HUES64 (cell line): ENCODE results near the gene EXOC6B. TPM values are rescaled to one million over a fixed set of nuclear protein-coding genes. Genes with fewer than 3 reads are reported as not detected.
A peak's percentile ranks its signal among the peaks of the same experiment; 100 is the strongest.

Experiments used
- H3K27ac ChIP-seq: 2 replicates; pipeline ENCODE4 v1.7.0; 2013; ENCODE audit warnings: low read depth, low read length, inconsistent platforms
- H3K27me3 ChIP-seq: 2 replicates; pipeline ENCODE4 v1.6.1; 2013; ENCODE audit warnings: mild to moderate bottlenecking, low read length; ENCODE audit not compliant: insufficient read depth
- H3K36me3 ChIP-seq: 2 replicates; pipeline ENCODE4 v1.6.1; 2013; ENCODE audit warnings: mild to moderate bottlenecking, low read length; ENCODE audit not compliant: insufficient read depth
- H3K4me1 ChIP-seq: 2 replicates; pipeline ENCODE4 v1.6.1; 2013; ENCODE audit warnings: mild to moderate bottlenecking, low read length, moderate library complexity; ENCODE audit not compliant: insufficient read depth
- H3K4me3 ChIP-seq: 2 replicates; pipeline ENCODE4 v1.5.1; 2013; ENCODE audit warnings: mild to moderate bottlenecking, low read length, moderate library complexity
- H3K9ac ChIP-seq: 2 replicates; pipeline ENCODE4 v1.6.1; 2013; ENCODE audit warnings: mild to moderate bottlenecking, low read depth, low read length
- H3K9me3 ChIP-seq: 2 replicates; pipeline ENCODE4 v1.6.1; 2013; ENCODE audit warnings: low read depth, low read length; ENCODE audit not compliant: insufficient read depth
- WGBS: fragments of 150-250, 120-280 bp; methylation state at CpG from one replicate; pipeline ENCODE4 v1.1.7; 2013; ENCODE audit warnings: missing lambda C conversion rate; 5-methylcytosine and 5-hydroxymethylcytosine counted together
- polyA plus RNA-seq, 2 experiments: library from polyadenylated mRNA; stranded (reverse); fragments of 50-300 nt; gene quantifications; one replicate each; pipeline ENCODE4 v1.2.3, GENCODE V29; 2013

Gene EXOC6B
- 20.2 TPM for polyA plus RNA-seq (2013, experiment 1 of 2)
- polyA plus RNA-seq (2013, experiment 2 of 2): 20.1 TPM

GRCh38 chr2:72825257-72826155 is at the start of gene EXOC6B:
EXOC6B (minus strand) TSS chr2:72826033.
- peaks cover 21% of the 10 kb centered on the region for H3K4me1 ChIP-seq
- WGBS: under 1% methylated on average over 71 of the region's 71 CpGs
- peak within 1 kb of the TSS; percentile 81 for H3K4me3 ChIP-seq
- H3K27me3 ChIP-seq: no peaks in the 10 kb centered on the region
- H3K9ac ChIP-seq: peak within 1 kb of the TSS; percentile 86
- no peaks in the 10 kb centered on the region for H3K9me3 ChIP-seq
- no peaks in the 10 kb centered on the region for H3K36me3 ChIP-seq
- peak within 1 kb of the TSS; percentile 85 for H3K27ac ChIP-seq

GRCh38 chr2:72871880-72872279 is 46.0 kb upstream of the EXOC6B start:
- H3K4me3 ChIP-seq: no peak overlapping the region
- no peak overlapping the region for H3K9ac ChIP-seq
- H3K9me3 ChIP-seq: 0 out of 2 replicates have a peak, but pooled peaks cover 2% of the 10 kb centered on the region
- H3K36me3 ChIP-seq: no peaks in the 10 kb centered on the region
- H3K4me1 ChIP-seq: no peaks in the 10 kb centered on the region
- no peak overlapping the region for H3K27ac ChIP-seq
- peaks cover 6% of the 10 kb centered on the region for H3K27me3 ChIP-seq

GRCh38 chr2:72871060-72871459 is 45.2 kb upstream of the EXOC6B start:
- no peak overlapping the region for H3K27ac ChIP-seq
- 0 out of 2 replicates have a peak, but pooled peaks cover 2% of the 10 kb centered on the region for H3K9me3 ChIP-seq
- H3K4me1 ChIP-seq: no peaks in the 10 kb centered on the region
- 88% methylated on average over 1 of the region's 1 CpG for WGBS
- H3K27me3 ChIP-seq: peaks cover 2% of the 10 kb centered on the region; the same call in 1 of the 2 replicates
- no peak overlapping the region for H3K9ac ChIP-seq
- H3K4me3 ChIP-seq: no peak overlapping the region
- H3K36me3 ChIP-seq: no peaks in the 10 kb centered on the region

GRCh38 chr2:72864500-72864899 is 38.7 kb upstream of the EXOC6B start:
- WGBS: 95% methylated on average over 1 of the region's 2 CpGs

GRCh38 chr2:72863046-72863445 is 37.2 kb upstream of the EXOC6B start:
- 51% methylated on average over 13 of the region's 13 CpGs for WGBS
- peaks cover 18% of the 10 kb centered on the region for H3K27me3 ChIP-seq
- H3K9ac ChIP-seq: peak overlapping the region; percentile 8; the same call in 1 of the 2 replicates
- no peaks in the 10 kb centered on the region for H3K9me3 ChIP-seq
- H3K36me3 ChIP-seq: no peaks in the 10 kb centered on the region
- H3K4me1 ChIP-seq: peaks cover 10% of the 10 kb centered on the region
- no peak overlapping the region for H3K27ac ChIP-seq
- peak overlapping the region; percentile 49 for H3K4me3 ChIP-seq

More at GRCh38 chr2:72864500-72864899, 38.7 kb upstream of the EXOC6B start:
- H3K27me3 ChIP-seq: peaks cover 18% of the 10 kb centered on the region
- H3K4me3 ChIP-seq: no peak overlapping the region
- no peak overlapping the region for H3K27ac ChIP-seq
- H3K36me3 ChIP-seq: no peaks in the 10 kb centered on the region
- H3K9ac ChIP-seq: no peak overlapping the region
- no peaks in the 10 kb centered on the region for H3K9me3 ChIP-seq
- peaks cover 10% of the 10 kb centered on the region for H3K4me1 ChIP-seq

GRCh38 chr2:72862239-72862988 is 36.6 kb upstream of the EXOC6B start:
- H3K36me3 ChIP-seq: no peaks in the 10 kb centered on the region
- no peaks in the 10 kb centered on the region for H3K9me3 ChIP-seq
- peaks cover 10% of the 10 kb centered on the region for H3K4me1 ChIP-seq
- H3K9ac ChIP-seq: peak overlapping the region; percentile 43
- H3K4me3 ChIP-seq: peak overlapping the region; percentile 49
- no peak overlapping the region for H3K27ac ChIP-seq
- WGBS: 8% methylated on average over 33 of the region's 33 CpGs
- peaks cover 18% of the 10 kb centered on the region for H3K27me3 ChIP-seq

- Histone ChIP-seq H3K4me1 (peaks cover 15% of the 10 kb centered on the region), H3K36me3 (no peaks in the 10 kb centered on the region), H3K27ac (no peak overlapping the region), H3K4me3 (no peak overlapping the region), H3K27me3 (peaks cover 18% of the 10 kb centered on the region), H3K9ac (no peak overlapping the region), H3K9me3 (no peaks in the 10 kb centered on the region)
- 2% methylated on average over 2 of the region's 3 CpGs for WGBS
These were observed 34.0 kb upstream of the EXOC6B start for GRCh38 chr2:72859831-72860262.

GRCh38 chr2:72851333-72851732 is 25.5 kb upstream of the EXOC6B start:
- 81% methylated on average over 6 of the region's 7 CpGs for WGBS
- Histone ChIP-seq H3K4me3 (no peak overlapping the region), H3K27me3 (no peaks in the 10 kb centered on the region), H3K9me3 (no peaks in the 10 kb centered on the region), H3K27ac (no peak overlapping the region), H3K4me1 (no peaks in the 10 kb centered on the region), H3K36me3 (no peaks in the 10 kb centered on the region), H3K9ac (no peak overlapping the region)

GRCh38 chr2:72849138-72849462 is 23.3 kb upstream of the EXOC6B start:
- no peaks in the 10 kb centered on the region for H3K36me3 ChIP-seq
- no peaks in the 10 kb centered on the region for H3K27me3 ChIP-seq
- no peaks in the 10 kb centered on the region for H3K9me3 ChIP-seq
- no peak overlapping the region for H3K27ac ChIP-seq
- H3K9ac ChIP-seq: no peak overlapping the region
- WGBS: 87% methylated on average over 1 of the region's 1 CpG
- no peak overlapping the region for H3K4me3 ChIP-seq
- H3K4me1 ChIP-seq: no peaks in the 10 kb centered on the region

GRCh38 chr2:72848436-72849137 is 22.8 kb upstream of the EXOC6B start:
- no peak overlapping the region for H3K27ac ChIP-seq
- no peaks in the 10 kb centered on the region for H3K36me3 ChIP-seq
- H3K4me3 ChIP-seq: no peak overlapping the region
- no peak overlapping the region for H3K9ac ChIP-seq
- H3K27me3 ChIP-seq: no peaks in the 10 kb centered on the region
- no peaks in the 10 kb centered on the region for H3K9me3 ChIP-seq
- WGBS: 91% methylated on average over 3 of the region's 3 CpGs
- no peaks in the 10 kb centered on the region for H3K4me1 ChIP-seq
